GM12891 (cell line): ENCODE measurements around the gene MPP1.

Experiments
- POLR2AphosphoS5 ChIP-seq: IDR thresholded peaks from 2 replicates; pipeline ENCODE4 v1.6.1; 2011; ENCODE audit warnings: low read depth, low read length, control low read depth
- TAF1 ChIP-seq: IDR thresholded peaks from 2 replicates; pipeline ENCODE4 v1.6.1; 2011; ENCODE audit warnings: low read depth, low read length, control low read depth

- no peak for TF ChIP-seq TAF1
- TF ChIP-seq POLR2AphosphoS5: no peak
These were observed 46.6 kb downstream of the MPP1 start for GRCh38 chrX:154758696-154759095.
